WTC11 (cell line): ENCODE data around the gene FILIP1L. TPM values are rescaled to one million over a fixed set of nuclear protein-coding genes. Genes with fewer than 3 reads are reported as not detected.

Experiments used
- ATAC-seq: fragments of 200-7000 bp; cut with Tn5 transposase; 2 replicates; pipeline ENCODE4 v1.10.0; 2021; ENCODE audit warnings: mild to moderate bottlenecking, moderate library complexity
- CTCF ChIA-PET: fragments of 300-600 bp; sonication (Branson Sonifier 250); formaldehyde crosslinking; loops from one replicate; lab custom pipeline; 2021; ENCODE audit warnings: antibody characterized with exemption; lab: Charles Lee
- POLR2A ChIA-PET: fragments of 350-600 bp; sonication (Branson Sonifier 250); formaldehyde crosslinking; loops from one replicate; lab custom pipeline; 2021; ENCODE audit warnings: antibody characterized with exemption; lab: Charles Lee
- DNase-seq: peaks from one replicate; pipeline ENCODE4 v3.0.0; 2021; ENCODE audit warnings: low spot score
- H3K27ac Mint-ChIP-seq: 2 replicates; pipeline ENCODE4 v1.8.0; 2021; ENCODE audit warnings: mixed read lengths
- H3K27me3 Mint-ChIP-seq: 2 replicates; pipeline ENCODE4 v1.8.0; 2021; ENCODE audit warnings: low read depth, mild to moderate bottlenecking, moderate library complexity, mixed read lengths
- H3K36me3 Mint-ChIP-seq: 2 replicates; pipeline ENCODE4 v1.8.0; 2021; ENCODE audit warnings: mixed read lengths
- H3K4me1 Mint-ChIP-seq: 2 replicates; pipeline ENCODE4 v1.8.0; 2022; ENCODE audit warnings: mixed read lengths
- H3K4me3 Mint-ChIP-seq: 2 replicates; pipeline ENCODE4 v1.8.0; 2021; ENCODE audit warnings: mild to moderate bottlenecking, moderate library complexity, mixed read lengths
- H3K9me3 Mint-ChIP-seq: 2 replicates; pipeline ENCODE4 v1.8.0; 2021; ENCODE audit warnings: mixed read lengths
- AR ChIP-seq: fragments of 250-450 bp; sonication (Bioruptor Pico); IDR thresholded peaks from 2 replicates; pipeline ENCODE4 v1.9.0; 2021; ENCODE audit warnings: mild to moderate bottlenecking
- CREB1 ChIP-seq: sonication (generic); formaldehyde crosslinking; IDR thresholded peaks from 2 replicates; pipeline ENCODE4 v1.8.0; 2023; ENCODE audit warnings: mild to moderate bottlenecking, missing genetic modification reagents
- E2F1 ChIP-seq: sonication (generic); formaldehyde crosslinking; IDR thresholded peaks from 2 replicates; pipeline ENCODE4 v1.8.0; 2022; ENCODE audit warnings: mild to moderate bottlenecking, missing genetic modification reagents
- FOXJ3 ChIP-seq: sonication (generic); formaldehyde crosslinking; IDR thresholded peaks from 2 replicates; pipeline ENCODE4 v1.9.0; 2021; ENCODE audit warnings: missing genetic modification reagents, mild to moderate bottlenecking, borderline replicate concordance
- FOXK1 ChIP-seq: sonication (generic); formaldehyde crosslinking; IDR thresholded peaks from 2 replicates; pipeline ENCODE4 v1.8.0; 2022; ENCODE audit warnings: mild to moderate bottlenecking, moderate library complexity, missing genetic modification reagents
- GRHL2 ChIP-seq: fragments of 250-450 bp; sonication (Bioruptor Pico); IDR thresholded peaks from 2 replicates; pipeline ENCODE4 v1.8.0; 2022; ENCODE audit warnings: mild to moderate bottlenecking, moderate library complexity; ENCODE audit not compliant: insufficient replicate concordance, severe bottlenecking
- MLX ChIP-seq: sonication (generic); formaldehyde crosslinking; IDR thresholded peaks from 2 replicates; pipeline ENCODE4 v1.8.1; 2023; ENCODE audit warnings: mild to moderate bottlenecking, missing genetic modification reagents, moderate library complexity
- NFATC4 ChIP-seq: fragments of 250-450 bp; sonication (Bioruptor Pico); IDR thresholded peaks from 2 replicates; pipeline ENCODE4 v1.9.0; 2021; ENCODE audit warnings: mild to moderate bottlenecking
- PRDM15 ChIP-seq: sonication (generic); formaldehyde crosslinking; IDR thresholded peaks from 2 replicates; pipeline ENCODE4 v1.8.0; 2022; ENCODE audit warnings: missing genetic modification reagents
- RELA ChIP-seq: sonication (generic); formaldehyde crosslinking; IDR thresholded peaks from 2 replicates; pipeline ENCODE4 v1.8.1; 2022; ENCODE audit warnings: missing genetic modification reagents, mild to moderate bottlenecking, borderline replicate concordance
- RORB ChIP-seq: fragments of 250-450 bp; sonication (Bioruptor Pico); IDR thresholded peaks from 2 replicates; pipeline ENCODE4 v1.9.0; 2021; ENCODE audit warnings: mild to moderate bottlenecking
- SP1 ChIP-seq: sonication (generic); formaldehyde crosslinking; conservative IDR thresholded peaks from 2 replicates; pipeline ENCODE4 v1.8.1; 2022; ENCODE audit warnings: missing genetic modification reagents
- ZBTB21 ChIP-seq: sonication (generic); formaldehyde crosslinking; IDR thresholded peaks from 2 replicates; pipeline ENCODE4 v1.8.1; 2023; ENCODE audit warnings: mild to moderate bottlenecking, missing genetic modification reagents, borderline replicate concordance
- ZNF138 ChIP-seq: sonication (generic); formaldehyde crosslinking; conservative IDR thresholded peaks from 2 replicates; pipeline ENCODE4 v1.8.1; 2022; ENCODE audit warnings: mild to moderate bottlenecking, moderate library complexity, missing genetic modification reagents
- ZNF423 ChIP-seq: fragments of 250-450 bp; sonication (Bioruptor Pico); IDR thresholded peaks from 2 replicates; pipeline ENCODE4 v2.1.2; 2022; ENCODE audit warnings: mild to moderate bottlenecking, moderate library complexity
- ZSCAN18 ChIP-seq: fragments of 250-450 bp; sonication (Bioruptor Pico); IDR thresholded peaks from 2 replicates; pipeline ENCODE4 v2.1.2; 2022; ENCODE audit warnings: mild to moderate bottlenecking, moderate library complexity
- total RNA-seq: library from RNA; stranded (reverse); gene quantifications from 3 replicates; pipeline ENCODE4 v1.2.3, GENCODE V29; 2021

Gene FILIP1L
- total RNA-seq, 1 experiment from 2014 or later: 0.17 TPM

- ATAC-seq (peak; percentile 14; the same call in 1 of the 2 replicates), DNase-seq (no peak)
- Mint-ChIP-seq H3K4me1 (peaks cover 34% of the 10 kb centered on the region), H3K4me3 (peak overlapping the region; percentile 26; the same call in 1 of the 2 replicates), H3K9me3 (no peaks in the 10 kb centered on the region), H3K27ac (peak overlapping the region; percentile 82), H3K36me3 (no peaks in the 10 kb centered on the region), H3K27me3 (no peaks in the 10 kb centered on the region)
- CTCF ChIA-PET: no interaction called here
- no peak for TF ChIP-seq FOXK1 (CRISPR knock-in tag)
- TF ChIP-seq RELA (CRISPR knock-in tag): no peak
- TF ChIP-seq ZNF138: no peak
- TF ChIP-seq RORB (CRISPR knock-in tag): no peak
- TF ChIP-seq E2F1 (CRISPR knock-in tag): no peak
- no peak for TF ChIP-seq ZBTB21
- TF ChIP-seq SP1 (CRISPR knock-in tag): no peak
- no peak for TF ChIP-seq NFATC4 (CRISPR knock-in tag)
- no peak for TF ChIP-seq ZSCAN18 (CRISPR knock-in tag)
- TF ChIP-seq CREB1 (CRISPR knock-in tag): no peak
- no peak for TF ChIP-seq GRHL2 (CRISPR knock-in tag)
- no peak for TF ChIP-seq AR (CRISPR knock-in tag)
- no peak for TF ChIP-seq MLX
- TF ChIP-seq ZNF423: no peak
- TF ChIP-seq PRDM15: no peak
- TF ChIP-seq FOXJ3: no peak
- POLR2A ChIA-PET: no interaction called here
Observed at GRCh38 chr3:99896482-99896881, 217.8 kb downstream of the FILIP1L start.
